ENCODE measurements around the gene OR4S2. TPM values are rescaled to one million over a fixed set of nuclear protein-coding genes. Genes with fewer than 3 reads are reported as not detected.

Gene OR4S2
- total and polyA plus RNA-seq, 5 donors: not detected

DNA sequence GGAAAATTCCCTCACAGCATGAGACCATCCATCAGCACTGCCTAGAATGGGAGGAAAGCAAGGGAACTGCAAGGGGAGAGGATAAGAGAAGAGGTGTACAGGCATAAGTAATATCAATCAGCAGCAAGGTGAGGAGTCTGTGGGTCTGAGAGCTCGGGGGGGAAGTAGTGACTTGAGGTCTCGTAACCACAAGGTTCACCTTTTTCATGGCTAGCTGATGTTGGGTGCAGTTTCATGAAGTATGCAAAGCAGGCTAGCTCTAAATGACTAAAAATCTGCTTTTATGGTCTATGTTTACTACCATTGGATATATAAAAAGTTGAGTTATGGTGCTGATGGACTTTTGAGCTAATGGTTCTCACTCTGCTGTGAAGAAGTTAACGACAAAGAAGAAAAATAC is 49.7 kb downstream of the OR4S2 start:
- ATAC-seq: no peak
- H3K4me1 ChIP-seq (ENCODE audit: control insufficient read depth, insufficient read depth, low read length): no peaks in the 10 kb centered on the region
- DNase-seq: no peak
- 76% methylated on average over 3 of the region's 3 CpGs for WGBS
- no peak overlapping the region for H3K4me3 ChIP-seq (ENCODE audit: low read length)
- no peaks in the 10 kb centered on the region for H3K9me3 ChIP-seq (ENCODE audit: control insufficient read depth, low read length)
- H3K27ac ChIP-seq (ENCODE audit: low read length): no peak overlapping the region
- intact Hi-C loops (cut with DNase I): no loop called here
- no peaks in the 10 kb centered on the region for H3K27me3 ChIP-seq (ENCODE audit: control insufficient read depth, insufficient read depth)

DNA sequence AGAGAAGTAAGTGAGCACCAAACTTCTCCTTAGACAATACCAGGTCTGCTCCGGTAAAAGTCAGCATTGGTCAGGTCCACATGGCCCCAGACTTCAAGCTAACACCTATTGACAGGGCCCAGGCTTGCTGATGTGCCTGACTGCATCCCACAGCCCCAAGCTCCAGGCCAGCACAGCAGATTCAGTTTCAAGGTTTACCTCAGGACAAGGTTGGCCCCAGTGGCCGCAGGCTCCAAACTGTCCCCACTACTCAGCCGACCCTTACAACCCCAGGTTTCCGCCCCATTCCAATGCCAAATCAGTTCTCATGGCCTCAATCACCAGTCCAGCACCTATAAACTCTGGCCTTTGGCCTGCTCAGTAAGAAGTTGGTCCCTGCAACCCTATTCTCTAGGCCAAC is 53.3 kb downstream of the OR4S2 start:
- WGBS: 74% methylated on average over 4 of the region's 4 CpGs
- ATAC-seq: no peak
- H3K27ac ChIP-seq (ENCODE audit: low read length): no peak overlapping the region
- no peak for DNase-seq
- H3K4me3 ChIP-seq (ENCODE audit: low read length): no peak overlapping the region
- H3K9me3 ChIP-seq (ENCODE audit: control insufficient read depth, low read length): no peaks in the 10 kb centered on the region
- intact Hi-C loops (cut with DNase I): no loop called here
- no peaks in the 10 kb centered on the region for H3K27me3 ChIP-seq (ENCODE audit: control insufficient read depth, insufficient read depth)
- no peaks in the 10 kb centered on the region for H3K4me1 ChIP-seq (ENCODE audit: control insufficient read depth, insufficient read depth, low read length)

Other genes starting within 250 kb of the OR4S2 start
- gene OR4C15, start 93.9 kb upstream of the OR4S2 start, total RNA-seq: not detected
- not detected for gene OR4C15, start 93.9 kb upstream of the OR4S2 start, polyA plus RNA-seq
- not detected for gene OR4C16, start 76.2 kb upstream of the OR4S2 start, total RNA-seq
- gene OR4C16, start 76.2 kb upstream of the OR4S2 start, polyA plus RNA-seq: not detected
- gene OR4C11, start 40.7 kb upstream of the OR4S2 start, total RNA-seq: not detected
- gene OR4C11, start 40.7 kb upstream of the OR4S2 start, polyA plus RNA-seq: not detected
- gene OR4P4, start 13.2 kb upstream of the OR4S2 start, total RNA-seq: not detected
- not detected for gene OR4P4, start 13.2 kb upstream of the OR4S2 start, polyA plus RNA-seq
- gene OR4C6, start 13.9 kb downstream of the OR4S2 start, total RNA-seq: not detected
- gene OR4C6, start 13.9 kb downstream of the OR4S2 start, polyA plus RNA-seq: not detected
- gene OR5D13, start 125.1 kb downstream of the OR4S2 start, total RNA-seq: not detected
- gene OR5D13, start 125.1 kb downstream of the OR4S2 start, polyA plus RNA-seq: not detected
- not detected for gene OR5D14, start 147.2 kb downstream of the OR4S2 start, total RNA-seq
- not detected for gene OR5D14, start 147.2 kb downstream of the OR4S2 start, polyA plus RNA-seq
- not detected for gene OR5L1, start 163.0 kb downstream of the OR4S2 start, total RNA-seq
- not detected for gene OR5L1, start 163.0 kb downstream of the OR4S2 start, polyA plus RNA-seq
- gene OR5D18, start 171.3 kb downstream of the OR4S2 start, total RNA-seq: not detected
- gene OR5D18, start 171.3 kb downstream of the OR4S2 start, polyA plus RNA-seq: not detected
- gene OR5L2, start 178.9 kb downstream of the OR4S2 start, total RNA-seq: not detected
- gene OR5L2, start 178.9 kb downstream of the OR4S2 start, polyA plus RNA-seq: not detected
- not detected for gene OR5D16, start 190.4 kb downstream of the OR4S2 start, total RNA-seq
- not detected for gene OR5D16, start 190.4 kb downstream of the OR4S2 start, polyA plus RNA-seq
- gene TRIM51, start 235.0 kb downstream of the OR4S2 start, total RNA-seq: not detected
- not detected for gene TRIM51, start 235.0 kb downstream of the OR4S2 start, polyA plus RNA-seq

Data from right cardiac atrium (tissue), 5 donors.